Bronchial epithelial cell (primary cell): ENCODE measurements around the gene WDFY3. TPM values are rescaled to one million over a fixed set of nuclear protein-coding genes. Genes with fewer than 3 reads are reported as not detected.

Experiments used
- DNase-seq: peaks from one replicate; pipeline ENCODE4 v3.0.0-alpha.2; 2010; ENCODE audit warnings: low read depth
- FAIRE-seq: peaks from 2 replicates; lab custom pipeline; 2011; peaks lifted over from hg19 to GRCh38; lab: Jason Lieb, UNC
- H3K27me3 ChIP-seq: 2 replicates; pipeline ENCODE4 v1.5.1; 2011; ENCODE audit warnings: low read length; ENCODE audit not compliant: control insufficient read depth, insufficient read depth
- H3K36me3 ChIP-seq: 2 replicates; pipeline ENCODE4 v1.5.1; 2011; ENCODE audit warnings: low read length; ENCODE audit not compliant: control insufficient read depth, insufficient read depth
- H3K4me3 ChIP-seq: 2 replicates; pipeline ENCODE4 v1.5.1; 2011; ENCODE audit warnings: mild to moderate bottlenecking, low read depth, low read length, control low read depth
- CTCF ChIP-seq: IDR thresholded peaks from 2 replicates; pipeline ENCODE4 v1.5.1; 2011; ENCODE audit warnings: mild to moderate bottlenecking, moderate library complexity, low read length, control low read depth, inconsistent platforms; ENCODE audit not compliant: insufficient read depth, severe bottlenecking
- total RNA-seq: library from RNA; depleted of rRNA; stranded (reverse); fragments of >200 nt; gene quantifications from 2 replicates; pipeline ENCODE4 v1.2.1, GENCODE V29; 2014

WDFY3 gene
- total RNA-seq, 1 donor from 2014 or later: 33.2 TPM

DNA sequence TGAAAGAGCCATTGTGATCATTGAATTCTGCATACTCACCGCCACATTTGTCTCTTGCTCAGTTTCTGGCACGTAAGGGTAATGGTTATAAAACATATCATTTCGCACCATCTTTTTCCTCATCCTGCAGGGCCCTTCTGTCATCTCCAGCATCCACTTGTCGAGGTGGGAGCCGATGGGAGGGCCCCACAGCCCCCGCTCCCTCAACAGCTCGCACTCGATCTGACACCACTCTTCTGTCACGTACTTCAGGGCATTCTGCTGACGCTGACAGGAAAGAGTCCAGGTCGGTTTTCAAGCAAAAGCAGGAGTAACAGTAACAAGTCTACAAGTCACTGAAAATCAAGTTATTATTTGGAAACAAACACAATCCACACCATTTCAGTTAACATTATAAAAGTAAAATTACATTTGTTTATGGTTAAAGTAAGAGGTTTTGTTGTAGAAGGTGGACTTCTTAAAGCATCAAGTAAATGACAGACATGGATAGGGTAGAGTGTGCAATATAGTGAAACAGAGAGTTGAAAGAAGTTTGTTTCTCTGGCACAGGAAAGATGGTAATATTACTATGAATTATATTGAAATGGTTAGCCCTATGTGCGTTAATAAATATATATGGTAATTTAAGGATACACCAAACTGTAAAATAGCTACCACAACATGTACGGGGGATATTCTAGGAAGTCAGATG is 233.0 kb downstream of the WDFY3 start:
- no peak for TF ChIP-seq CTCF
- peaks cover 5% of the 10 kb centered on the region for H3K36me3 ChIP-seq
- H3K27me3 ChIP-seq: no peaks in the 10 kb centered on the region
- DNase-seq (no peak), FAIRE-seq (no peak)
- no peak overlapping the region for H3K4me3 ChIP-seq

DNA sequence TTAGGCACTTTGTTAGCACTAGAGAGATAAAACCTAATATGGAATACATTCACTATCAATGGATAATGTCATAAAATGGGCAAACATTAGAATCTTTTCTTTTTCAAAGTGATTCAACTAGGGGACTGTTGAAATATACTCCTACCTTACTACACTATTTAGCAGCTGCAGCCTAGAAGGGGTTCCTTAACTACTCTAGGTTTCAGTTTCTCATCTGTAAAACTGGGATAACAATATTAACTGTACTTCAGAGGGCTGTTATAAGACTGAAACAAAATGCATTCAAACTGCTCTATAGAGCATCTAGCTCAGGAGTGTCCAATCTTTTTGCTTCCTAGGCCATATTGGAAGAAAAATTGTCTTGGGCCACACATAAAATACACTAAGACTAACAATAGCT is 236.1 kb downstream of the WDFY3 start:
- Histone ChIP-seq H3K4me3 (no peak overlapping the region), H3K36me3 (peaks cover 2% of the 10 kb centered on the region), H3K27me3 (no peaks in the 10 kb centered on the region)
- DNase-seq (no peak), FAIRE-seq (no peak)
- no peak for TF ChIP-seq CTCF

- DNase-seq (no peak), FAIRE-seq (no peak)
- TF ChIP-seq CTCF: no peak
- no peaks in the 10 kb centered on the region for H3K36me3 ChIP-seq
- no peak overlapping the region for H3K4me3 ChIP-seq
- H3K27me3 ChIP-seq: no peaks in the 10 kb centered on the region
Observed at GRCh38 chr4:84727491-84727890, 239.0 kb downstream of the WDFY3 start.

DNA sequence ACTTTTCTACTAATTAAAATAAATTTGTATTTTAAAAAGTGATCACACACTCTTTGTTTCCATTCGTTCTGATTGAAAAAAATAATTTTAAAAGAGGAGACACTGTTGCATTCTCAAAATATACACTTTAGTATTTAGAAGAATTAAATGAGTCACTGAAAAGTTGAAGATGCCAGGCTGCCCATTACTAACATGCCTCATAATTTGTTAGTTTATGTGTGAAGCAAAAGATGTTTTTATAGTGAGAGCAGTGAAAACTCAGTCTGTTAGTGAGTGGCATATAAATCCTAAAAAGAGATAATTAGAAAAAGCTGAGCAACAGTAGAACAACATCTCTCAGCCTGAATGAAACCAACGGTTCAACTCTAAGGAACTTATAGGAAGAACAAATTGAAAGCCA is 240.1 kb downstream of the WDFY3 start:
- DNase-seq (no peak), FAIRE-seq (no peak)
- Histone ChIP-seq H3K27me3 (no peaks in the 10 kb centered on the region), H3K36me3 (no peaks in the 10 kb centered on the region), H3K4me3 (no peak overlapping the region)
- TF ChIP-seq CTCF: no peak

DNA sequence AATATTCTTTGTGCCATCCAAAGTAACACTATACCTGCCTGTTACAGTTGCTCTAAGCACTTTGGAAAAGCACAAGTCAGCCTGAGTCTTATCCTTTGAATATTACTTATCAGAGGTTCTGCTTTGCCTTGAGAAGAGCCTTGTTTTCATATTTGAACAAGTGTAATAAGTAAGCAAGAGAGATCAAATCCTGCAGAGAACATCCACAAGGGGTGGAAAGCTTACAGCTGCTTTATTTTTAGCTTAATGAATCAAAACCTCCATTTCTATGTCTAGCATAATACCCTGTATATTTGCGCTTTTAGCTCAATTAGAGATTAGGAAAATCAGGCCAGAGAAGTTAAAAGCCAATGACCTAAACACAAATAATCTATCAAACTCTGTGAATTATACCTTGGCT is 243.8 kb downstream of the WDFY3 start:
- Histone ChIP-seq H3K4me3 (no peak overlapping the region), H3K27me3 (no peaks in the 10 kb centered on the region), H3K36me3 (peaks cover 4% of the 10 kb centered on the region)
- DNase-seq: no peak
- no peak for TF ChIP-seq CTCF
- FAIRE-seq: no peak

DNA sequence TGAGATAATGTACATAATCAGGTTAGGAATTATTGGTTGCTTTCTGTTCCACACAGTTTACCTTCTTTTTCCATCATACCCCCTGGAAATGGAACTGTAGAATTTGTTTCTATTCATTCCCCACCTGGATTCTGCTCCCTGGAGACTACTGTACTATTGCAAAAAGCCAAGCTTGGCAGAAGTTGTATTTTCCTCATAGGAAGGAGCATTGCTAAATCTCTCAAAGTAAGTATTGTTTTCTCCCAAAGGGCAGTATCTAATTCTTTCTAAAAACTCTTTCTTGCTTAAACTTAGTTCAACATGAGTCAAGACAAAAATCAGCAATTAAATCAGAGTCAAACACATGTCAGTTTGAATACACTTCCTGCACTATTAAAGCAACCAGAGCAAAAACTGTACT is 247.4 kb downstream of the WDFY3 start:
- FAIRE-seq: no peak
- Histone ChIP-seq H3K4me3 (no peak overlapping the region), H3K36me3 (peaks cover 5% of the 10 kb centered on the region), H3K27me3 (no peaks in the 10 kb centered on the region)
- no peak for TF ChIP-seq CTCF
- no peak for DNase-seq
